Omental fat pad (tissue), 4 donors: Measurements from ENCODE around the gene ZFHX3. TPM values are rescaled to one million over a fixed set of nuclear protein-coding genes. Genes with fewer than 3 reads are reported as not detected.
"Not testable (repeated sequence)": the region's sequence is repeated elsewhere in the genome, so short reads cannot be mapped to it uniquely, and the experiment has no call there.

ENCODE experiments used
- ATAC-seq: fragments of 150-250 bp; one replicate; pipeline ENCODE4 v1.9.1; 2016; ENCODE audit warnings: mild to moderate bottlenecking, moderate library complexity; ENCODE audit not compliant: low FRiP score
- DNase-seq: peaks from one replicate; pipeline ENCODE4 v3.0.0-alpha.2; 2019; ENCODE audit warnings: low spot score
- CTCF ChIP-seq, 3 donors: fragments of 450-650 bp; IDR thresholded peaks; one replicate each; pipeline ENCODE4 v1.5.1; 2016 to 2017; ENCODE audit warnings: antibody characterized with exemption in 3 of 3, mild to moderate bottlenecking in 3 of 3, moderate library complexity in 2 of 3
- total RNA-seq, 4 donors: library from RNA; depleted of rRNA; stranded (reverse); fragments of >200 nt; gene quantifications; one replicate each; pipeline ENCODE4 v1.1.0, GENCODE V29; 2016

ZFHX3 gene
- total RNA-seq, 4 donors from 2014 or later = 11.8 to 35.2 (median 13.7) TPM

DNA sequence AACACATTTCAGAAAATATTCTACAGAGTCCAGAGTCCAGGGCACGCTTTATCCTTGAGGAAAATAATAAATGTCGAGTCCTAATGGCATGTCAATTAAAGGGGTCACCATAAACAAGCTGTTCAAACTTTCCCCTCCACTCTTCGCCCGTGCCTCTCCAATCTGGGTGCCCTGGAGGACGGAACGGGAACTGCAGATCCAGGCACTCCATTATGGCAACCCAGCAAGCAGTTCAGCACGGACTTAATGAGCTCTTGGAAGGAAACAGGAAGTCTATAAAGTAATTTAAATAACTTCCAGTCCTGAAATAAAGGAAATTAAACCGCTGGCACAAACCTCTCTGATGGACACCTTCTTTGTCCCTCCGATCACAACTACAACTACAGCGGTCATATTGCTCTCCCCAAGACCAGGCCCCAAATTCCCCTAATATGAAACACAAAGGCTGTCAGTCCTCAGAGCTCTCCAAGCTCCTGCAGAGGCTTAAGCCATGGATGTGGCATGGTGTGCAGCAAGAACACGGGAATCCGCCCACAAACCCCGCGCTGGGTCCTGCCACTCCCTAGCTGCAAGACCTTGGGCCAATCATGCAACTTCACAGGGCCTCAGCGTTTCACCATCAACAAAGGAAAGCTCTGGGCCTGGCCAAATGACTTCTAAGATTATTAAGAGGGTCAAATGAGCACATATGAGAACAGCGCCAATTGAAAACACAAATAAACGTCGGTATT is 52.6 kb downstream of the ZFHX3 start:
- TF ChIP-seq CTCF (IDR thresholded peaks at IDR 0.05) = no peak

DNA sequence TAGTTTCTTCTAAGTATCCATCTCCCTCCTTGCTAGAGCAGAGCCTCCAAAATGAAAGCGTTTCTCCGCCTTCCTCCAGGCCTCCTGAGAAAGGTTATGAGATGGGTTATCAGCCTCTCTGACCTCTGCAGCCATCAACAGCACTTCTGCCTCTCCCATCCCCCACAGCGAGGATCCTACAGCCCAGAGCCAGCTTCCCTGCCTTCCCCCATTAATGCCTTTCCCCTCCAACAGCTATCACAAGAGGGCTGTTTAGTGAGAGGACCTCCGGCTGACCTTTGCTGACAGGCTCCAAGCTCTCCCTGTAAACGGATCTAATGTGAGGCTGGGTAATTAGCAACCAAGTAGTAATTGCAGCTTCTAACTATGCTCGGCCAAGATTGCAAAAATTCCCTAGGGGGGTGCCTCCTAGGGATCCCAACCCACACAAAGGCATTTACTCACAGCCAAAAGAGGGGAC is 55.8 kb downstream of the ZFHX3 start:
- ATAC-seq (no peak), DNase-seq (no peak)
- no peak for TF ChIP-seq CTCF (IDR thresholded peaks at IDR 0.05)

More for the DNA sequence above, 52.6 kb downstream of the ZFHX3 start:
- DNase-seq (no peak), ATAC-seq (no peak)

DNA sequence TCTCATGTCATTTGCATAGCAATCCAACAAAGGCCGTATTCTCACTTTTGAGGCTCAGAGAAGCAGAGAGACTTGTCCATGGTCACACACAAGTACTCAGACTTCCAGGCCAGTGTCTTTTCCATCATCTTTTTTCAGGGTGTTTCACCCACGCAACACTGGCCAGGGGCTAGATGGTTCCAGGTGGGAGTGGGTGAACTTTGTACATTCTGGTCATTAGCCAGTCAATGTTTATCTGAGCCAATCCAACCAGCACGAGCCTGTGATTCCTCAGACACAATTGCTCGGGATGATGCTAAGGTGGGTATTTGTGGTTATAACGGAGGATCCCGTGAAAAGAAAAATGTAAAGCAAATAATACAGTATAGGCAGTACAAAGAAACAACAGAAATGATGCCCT is 56.3 kb downstream of the ZFHX3 start:
- ATAC-seq (no peak), DNase-seq (no peak)
- no peak for TF ChIP-seq CTCF (IDR thresholded peaks at IDR 0.05)

- no peak for DNase-seq
- TF ChIP-seq CTCF (IDR thresholded peaks at IDR 0.05) = no peak
- no peak for ATAC-seq
Observed at GRCh38 chr16:72991211-72991610, 56.7 kb downstream of the ZFHX3 start.

- TF ChIP-seq CTCF (IDR thresholded peaks at IDR 0.05) = no peak
- DNase-seq (no peak), ATAC-seq (no peak)
Observed at GRCh38 chr16:72990571-72990970, 57.4 kb downstream of the ZFHX3 start.

- peak; percentile 95 for ATAC-seq
- peak; percentile 32 for DNase-seq
- no peak for TF ChIP-seq CTCF (IDR thresholded peaks at IDR 0.05)
Observed at GRCh38 chr16:72989579-72990551, 58.1 kb downstream of the ZFHX3 start.

GRCh38 chr16:72989203-72989578 is 58.7 kb downstream of the ZFHX3 start:
- ATAC-seq, DNase-seq: not testable (repeated sequence)
